HepG2 (cell line): ENCODE results near the gene TBC1D32. TPM values are rescaled to one million over a fixed set of nuclear protein-coding genes. Genes with fewer than 3 reads are reported as not detected.
"Not testable (repeated sequence)": the region's sequence is repeated elsewhere in the genome, so short reads cannot be mapped to it uniquely, and the experiment has no call there.

Experiments used
- ATAC-seq: fragments of 200-7000 bp; cut with Tn5 transposase; 3 replicates; pipeline ENCODE4 v1.9.1; 2020; ENCODE audit warnings: mild to moderate bottlenecking, moderate library complexity
- BruUV-seq: library from RNA; stranded (reverse); fragments of 400-500 nt; replicated peaks from 2 replicates; lab custom pipeline; 2021; lab: Mats Ljungman, UMichigan
- CTCF ChIA-PET: fragments of 300-600 bp; formaldehyde crosslinking; extraction: SDS; loops from one replicate; lab custom pipeline; 2021; ENCODE audit warnings: low total read pairs, inconsistent platforms, low intra/inter-chr PET ratio; lab: Yijun Ruan, JAX
- POLR2A ChIA-PET: fragments of 350-600 bp; sonication (Branson Sonifier 250); formaldehyde crosslinking; loops from one replicate; lab custom pipeline; 2020; ENCODE audit warnings: antibody characterized with exemption, inconsistent platforms; lab: Yijun Ruan, JAX
- DNase-seq: peaks from one replicate; pipeline ENCODE4 v3.0.0-alpha.2; 2015; ENCODE audit warnings: low spot score
- FAIRE-seq: peaks from 3 replicates; lab custom pipeline; 2011; peaks lifted over from hg19 to GRCh38; lab: Jason Lieb, UNC
- H2AFZ ChIP-seq: one replicate; pipeline ENCODE4 v1.6.1; 2011; ENCODE audit warnings: low read length, inconsistent platforms
- H3K27ac ChIP-seq: fragments of 300-600 bp; 3 replicates; pipeline ENCODE4 v1.8.0; 2011; ENCODE audit warnings: mixed run types, mild to moderate bottlenecking, mixed read lengths, low read length, inconsistent platforms; ENCODE audit not compliant: insufficient read depth; ENCODE audit errors: extremely low read length
- H3K27me3 ChIP-seq, 2 experiments: fragments of 200-600 bp in 1 of 2; 2 replicates in 1 of 2; 3 replicates in 1 of 2; pipeline versions ENCODE4 v1.6.0 to v1.8.0; 2011; ENCODE audit warnings: low read length in 2 of 2, mild to moderate bottlenecking in 2 of 2, moderate library complexity in 2 of 2, inconsistent platforms in 1 of 2; ENCODE audit not compliant: insufficient read depth in 2 of 2, control insufficient read depth in 1 of 2
- H3K36me3 ChIP-seq, 2 experiments: fragments of 200-600 bp in 1 of 2; replicated peaks in 1 of 2; 2 replicates in 1 of 2; 3 replicates in 1 of 2; pipeline versions ENCODE4 v1.5.1 to v1.8.0; 2011; ENCODE audit warnings: low read length in 2 of 2, inconsistent platforms in 1 of 2; ENCODE audit not compliant: insufficient read depth in 2 of 2, control insufficient read depth in 1 of 2
- H3K4me1 ChIP-seq: 2 replicates; pipeline ENCODE4 v1.5.1; 2012; ENCODE audit warnings: low read length, inconsistent platforms; ENCODE audit not compliant: insufficient read depth
- H3K4me2 ChIP-seq: 2 replicates; pipeline ENCODE4 v1.6.0; 2011; ENCODE audit warnings: low read depth, low read length, inconsistent platforms
- H3K4me3 ChIP-seq, 3 experiments: fragments of 200-600 bp in 1 of 3; sonication (generic), shearing (Covaris generic) in 1 of 3; replicated peaks in 1 of 3; 2 replicates each; pipeline ENCODE4 v1.5.1; 2011 to 2016; ENCODE audit warnings: low read length in 3 of 3, inconsistent platforms in 2 of 3, low read depth in 2 of 3, mild to moderate bottlenecking in 2 of 3, control low read depth in 1 of 3, mixed read lengths in 1 of 3; ENCODE audit not compliant: insufficient read depth in 1 of 3
- H3K79me2 ChIP-seq: one replicate; pipeline ENCODE4 v1.6.1; 2011; ENCODE audit warnings: low read length, inconsistent platforms; ENCODE audit not compliant: insufficient read depth
- H3K9ac ChIP-seq: 2 replicates; pipeline ENCODE4 v1.6.0; 2011; ENCODE audit warnings: mild to moderate bottlenecking, low read depth, low read length, inconsistent platforms; ENCODE audit not compliant: insufficient read depth
- H3K9me3 ChIP-seq: 2 replicates; pipeline ENCODE4 v1.5.1; 2012; ENCODE audit warnings: mild to moderate bottlenecking, low read length
- H4K20me1 ChIP-seq: 2 replicates; pipeline ENCODE4 v1.6.0; 2011; ENCODE audit warnings: inconsistent platforms, mild to moderate bottlenecking, low read length, moderate library complexity; ENCODE audit not compliant: insufficient read depth
- ARID5B ChIP-seq: IDR thresholded peaks from 2 replicates; pipeline ENCODE4 v1.4.0; 2020; ENCODE audit warnings: mild to moderate bottlenecking, missing genetic modification reagents
- HNF1A ChIP-seq, 2 experiments: sonication (generic) in 1 of 2; formaldehyde crosslinking in 1 of 2; IDR thresholded peaks; 2 replicates each; pipeline versions ENCODE4 v1.4.0 to v1.6.1; 2016 to 2020; ENCODE audit warnings: borderline replicate concordance in 1 of 2, low read depth in 1 of 2, mild to moderate bottlenecking in 1 of 2, missing genetic modification reagents in 1 of 2
- HNF1B ChIP-seq: sonication (generic); formaldehyde crosslinking; IDR thresholded peaks from 2 replicates; pipeline ENCODE4 v1.5.1; 2020; ENCODE audit warnings: mild to moderate bottlenecking, moderate library complexity, missing genetic modification reagents
- TBX2 ChIP-seq: sonication (generic); formaldehyde crosslinking; IDR thresholded peaks from 2 replicates; pipeline ENCODE4 v1.5.0; 2020; ENCODE audit warnings: missing genetic modification reagents, mild to moderate bottlenecking, borderline replicate concordance
- TFAP4 ChIP-seq: sonication (generic); IDR thresholded peaks from 2 replicates; pipeline ENCODE4 v1.6.1; 2016; ENCODE audit warnings: low read depth, borderline replicate concordance
- ZMYM4 ChIP-seq: sonication (generic); formaldehyde crosslinking; IDR thresholded peaks from 2 replicates; pipeline ENCODE4 v1.8.1; 2023; ENCODE audit warnings: mild to moderate bottlenecking, missing genetic modification reagents
- ZNF607 ChIP-seq: sonication (generic); formaldehyde crosslinking; IDR thresholded peaks from 2 replicates; pipeline ENCODE4 v1.5.1; 2020; ENCODE audit warnings: missing genetic modification reagents, mild to moderate bottlenecking, borderline replicate concordance
- ZNF644 ChIP-seq: IDR thresholded peaks from 2 replicates; pipeline ENCODE4 v1.6.1; 2016; ENCODE audit warnings: low read depth
- WGBS: methylation state at CpG from one replicate; pipeline ENCODE4 v1.1.6; 2017; ENCODE audit warnings: low lambda C conversion rate; 5-methylcytosine and 5-hydroxymethylcytosine counted together
- in situ Hi-C: cut with HindIII; loops from 2 replicates; pipeline ENCODE4 v1.10.0; 2017; ENCODE audit warnings: low pct_unique_long_range_greater_than_20kb; ENCODE audit not compliant: extremely low pct_ligation_motif_present
- intact Hi-C: fragments of 100-400 bp; cut with micrococcal nuclease; formaldehyde crosslinking; loops from one replicate; pipeline ENCODE4 v1.10.0; 2022; ENCODE audit not compliant: unreplicated experiment
- polyA plus RNA-seq, 8 experiments: library from polyadenylated mRNA; depleted of rRNA in 3 of 8; stranded (reverse) in 7 of 8; unstranded in 1 of 8; fragments of >200 nt; fragmentation: Illumina TruSeq in 4 of 8; extraction: Trizol in 4 of 8; gene quantifications; 2 replicates each; pipeline versions ENCODE4 v1.2.1 to v1.2.3, GENCODE V29; 2011 to 2016; ENCODE audit warnings: low read depth in 4 of 8, missing spikeins in 1 of 8, mixed read lengths in 1 of 8; ENCODE audit not compliant: insufficient read depth in 1 of 8
- total RNA-seq, 5 experiments: library from RNA; depleted of rRNA; stranded (reverse); fragments of >200 nt; fragmentation: Illumina TruSeq; extraction: Trizol; gene quantifications; 2 replicates each; pipeline ENCODE4 v1.2.3, GENCODE V29; 2016; ENCODE audit warnings: low read depth in 1 of 5

Gene TBC1D32
- total and polyA plus RNA-seq, 2 of the 13 experiments (the other 11 are each of a cell fraction or from before 2014, with no cell fraction given), result 2.0 to 4.8 TPM

- peaks cover 10% of the 10 kb centered on the region; the same call in 1 of the 2 replicates for H3K4me1 ChIP-seq
- DNase-seq (peak; percentile 29), ATAC-seq (peak; percentile 92)
- FAIRE-seq, H3K9me3 ChIP-seq, H2AFZ ChIP-seq, intact Hi-C loops, H3K4me3 ChIP-seq, H3K36me3 ChIP-seq, H3K27me3 ChIP-seq, CTCF ChIA-PET, H3K4me2 ChIP-seq, H3K27ac ChIP-seq, H3K79me2 ChIP-seq, BruUV-seq, in situ Hi-C loops, H4K20me1 ChIP-seq, H3K9ac ChIP-seq, POLR2A ChIA-PET: not testable (repeated sequence)
- WGBS, result 2% methylated on average over 8 of the region's 8 CpGs
- TF ChIP-seq ZNF607 (CRISPR knock-in tag) (0 out of 2 replicates have a peak, but pooled peaks have one; percentile 9), HNF1B (CRISPR knock-in tag) (peak; percentile 81; the same call in 1 of the 2 replicates), ZMYM4 (CRISPR knock-in tag) (peak; percentile 16; the same call in 1 of the 2 replicates), TBX2 (CRISPR knock-in tag) (peak; percentile 42; the same call in 1 of the 2 replicates), TFAP4 (peak; percentile 26; the same call in 1 of the 2 replicates), ARID5B (CRISPR knock-in tag) (0 out of 2 replicates have a peak, but pooled peaks have one; percentile 13), ZNF644 (CRISPR knock-in tag) (peak; percentile 25; the same call in 1 of the 2 replicates), HNF1A (IDR thresholded peaks at IDR 0.05; ENCODE audit: low read depth) (peak; percentile 85), HNF1A (CRISPR knock-in tag; IDR thresholded peaks at IDR 0.05; ENCODE audit: borderline replicate concordance) (peak; percentile 62; the same call in 1 of the 2 replicates)
These were observed 290.6 kb downstream of the TBC1D32 start for GRCh38 chr6:121043706-121044105.
